K562 (cell line): Measurements from ENCODE around the gene PRKAR1B. TPM values are rescaled to one million over a fixed set of nuclear protein-coding genes. Genes with fewer than 3 reads are reported as not detected.
A peak's percentile ranks its signal among the peaks of the same experiment; 100 is the strongest.

ENCODE experiments used
- CC2D1A ChIP-seq: fragments of 450-650 bp; IDR thresholded peaks from 2 replicates; pipeline ENCODE4 v1.6.1; 2017; ENCODE audit warnings: mild to moderate bottlenecking
- CREM ChIP-seq: IDR thresholded peaks from 2 replicates; pipeline ENCODE4 v1.6.1; 2014; ENCODE audit warnings: antibody characterized with exemption, low read depth
- CSDE1 ChIP-seq, 2 experiments: fragments of 450-650 bp; IDR thresholded peaks; 2 replicates each; pipeline ENCODE4 v1.6.1; 2016; ENCODE audit warnings: mild to moderate bottlenecking in 1 of 2
- EGR1 ChIP-seq: fragments of 450-650 bp; conservative IDR thresholded peaks from 2 replicates; pipeline ENCODE4 v1.6.1; 2017; ENCODE audit warnings: mild to moderate bottlenecking
- ETV5 ChIP-seq: sonication (generic); formaldehyde crosslinking; IDR thresholded peaks from 2 replicates; pipeline ENCODE4 v1.4.0; 2020; ENCODE audit warnings: low read depth, mild to moderate bottlenecking, missing genetic modification reagents
- ETV6 ChIP-seq, 3 experiments: fragments of 150-350 bp in 1 of 3; sonication (generic) in 1 of 3; formaldehyde crosslinking in 1 of 3; IDR thresholded peaks; 2 replicates each; pipeline versions ENCODE4 v1.6.1 to v1.8.0; 2014 to 2022; ENCODE audit warnings: borderline replicate concordance in 2 of 3, low read depth in 2 of 3, antibody characterized with exemption in 1 of 3, low read length in 1 of 3, mild to moderate bottlenecking in 1 of 3, missing genetic modification reagents in 1 of 3
- FOXM1 ChIP-seq, 2 experiments: fragments of 450-650 bp in 1 of 2; sonication (generic) in 1 of 2; formaldehyde crosslinking in 1 of 2; IDR thresholded peaks; 2 replicates each; pipeline versions ENCODE4 v1.6.1 to v1.9.0; 2017 to 2022; ENCODE audit warnings: low read depth in 2 of 2, mild to moderate bottlenecking in 2 of 2, missing genetic modification reagents in 1 of 2, moderate library complexity in 1 of 2
- GATAD2A ChIP-seq: fragments of 450-650 bp; IDR thresholded peaks from 2 replicates; pipeline ENCODE4 v1.6.1; 2017
- HDAC1 ChIP-seq, 2 experiments: fragments of 450-650 bp; IDR thresholded peaks; 2 replicates each; pipeline ENCODE4 v1.6.1; 2016 to 2017; ENCODE audit warnings: inconsistent platforms in 1 of 2, mild to moderate bottlenecking in 1 of 2, moderate library complexity in 1 of 2
- JUND ChIP-seq, 2 experiments: IDR thresholded peaks; 2 replicates in 1 of 2; 3 replicates in 1 of 2; pipeline ENCODE4 v1.6.1; 2011; ENCODE audit warnings: borderline replicate concordance in 2 of 2, low read depth in 2 of 2, low read length in 2 of 2, improper control_type of control experiment in 1 of 2, missing biosample characterization in 1 of 2, missing genetic modification characterization in 1 of 2, missing genetic modification reagents in 1 of 2
- MAZ ChIP-seq, 2 experiments: fragments of 450-650 bp in 1 of 2; sonication (generic) in 1 of 2; formaldehyde crosslinking; IDR thresholded peaks in 1 of 2; conservative IDR thresholded peaks in 1 of 2; 2 replicates each; pipeline versions ENCODE4 v1.4.0 to v1.5.0; 2020; ENCODE audit warnings: mild to moderate bottlenecking in 1 of 2, missing genetic modification reagents in 1 of 2
- MTF1 ChIP-seq: fragments of 250-450 bp; sonication (Bioruptor Pico); IDR thresholded peaks from 2 replicates; pipeline ENCODE4 v1.9.0; 2021; ENCODE audit warnings: moderate library complexity, mild to moderate bottlenecking, inconsistent platforms, borderline replicate concordance
- NR4A1 ChIP-seq, 2 experiments: fragments of 250-450 bp in 1 of 2; fragments of 450-650 bp in 1 of 2; sonication (Bioruptor Pico) in 1 of 2; IDR thresholded peaks; 2 replicates each; pipeline versions ENCODE4 v1.4.0 to v1.6.1; 2016 to 2020; ENCODE audit warnings: mild to moderate bottlenecking in 2 of 2, missing compliant biosample characterization in 1 of 2, missing genetic modification characterization in 1 of 2, moderate library complexity in 1 of 2
- POLR2G ChIP-seq: fragments of 200-400 bp; formaldehyde crosslinking; IDR thresholded peaks from 2 replicates; pipeline ENCODE4 v1.6.1; 2017; ENCODE audit warnings: low read depth, mild to moderate bottlenecking, antibody characterized with exemption, low read length, moderate library complexity
- TFE3 ChIP-seq: fragments of 450-650 bp; formaldehyde crosslinking; IDR thresholded peaks from 2 replicates; pipeline ENCODE4 v1.4.0; 2020; ENCODE audit warnings: mild to moderate bottlenecking, mixed read lengths
- THAP12 ChIP-seq: fragments of 250-450 bp; sonication (Bioruptor Pico); IDR thresholded peaks from 2 replicates; pipeline ENCODE4 v1.9.0; 2021; ENCODE audit warnings: mild to moderate bottlenecking, inconsistent platforms
- ZBTB5 ChIP-seq: fragments of 450-650 bp; IDR thresholded peaks from 2 replicates; pipeline ENCODE4 v1.6.1; 2017; ENCODE audit warnings: antibody characterized with exemption
- ZNF3 ChIP-seq: fragments of 250-450 bp; sonication (Bioruptor Pico); IDR thresholded peaks from 2 replicates; pipeline ENCODE4 v1.5.0; 2021; ENCODE audit warnings: mild to moderate bottlenecking, moderate library complexity
- ZNF316 ChIP-seq: fragments of 450-650 bp; IDR thresholded peaks from 2 replicates; pipeline ENCODE4 v1.6.1; 2016
- ZSCAN29 ChIP-seq: fragments of 450-650 bp; IDR thresholded peaks from 2 replicates; pipeline ENCODE4 v1.6.1; 2017
- polyA plus RNA-seq, 8 experiments: library from polyadenylated mRNA; depleted of rRNA in 4 of 8; stranded (reverse) in 5 of 8; unstranded in 3 of 8; fragments of >200 nt; fragmentation: Nextera tagmentation in 2 of 8; fragmentation: Illumina TruSeq in 1 of 8; extraction: Ambion mirVana in 2 of 8; extraction: Trizol in 1 of 8; gene quantifications; 2 replicates each; pipeline versions ENCODE4 v1.2.1 to v1.2.3, GENCODE V29; 2011 to 2014; ENCODE audit warnings: inconsistent platforms in 1 of 8, missing spikeins in 1 of 8
- total RNA-seq, 7 experiments: library from RNA; depleted of rRNA in 6 of 7; stranded (reverse); fragments of >200 nt in 6 of 7; fragmentation: Illumina TruSeq in 2 of 7; extraction: Trizol in 2 of 7; gene quantifications; 2 replicates each; pipeline versions ENCODE4 v1.2.1 to v1.2.3, GENCODE V29; 2011 to 2021; ENCODE audit warnings: low replicate concordance in 1 of 7

The PRKAR1B gene
- total and polyA plus RNA-seq, 9 of the 15 experiments (the other 6 are each of a cell fraction or from before 2014, with no cell fraction given): 0.99 to 30.5 (median 12.7) TPM

GRCh38 chr7:726084-726853, 812 bp downstream of the PRKAR1B start, which contains the start of gene DNAAF5 (continued):
- TF ChIP-seq THAP12 (CRISPR knock-in tag) (peak; percentile 35; the same call in 1 of the 2 replicates), ETV5 (CRISPR knock-in tag) (peak; percentile 54; the same call in 1 of the 2 replicates), ETV6 (IDR thresholded peaks at IDR 0.05; ENCODE audit: borderline replicate concordance in 1 of 2, low read depth in 2 of 2, low read length in 1 of 2) (0 out of 4 replicates have a peak, but pooled peaks of 1 of the 2 experiments have one; percentile 25), ETV6 (CRISPR knock-in tag; IDR thresholded peaks at IDR 0.05; ENCODE audit: borderline replicate concordance) (no peak), FOXM1 (IDR thresholded peaks at IDR 0.05; ENCODE audit: low read depth) (no peak), FOXM1 (CRISPR knock-in tag; IDR thresholded peaks at IDR 0.05; ENCODE audit: low read depth) (no peak), MTF1 (no peak; the same call in 1 of the 2 replicates), MAZ (CRISPR knock-in tag; conservative IDR thresholded peaks at IDR 0.05 in 1 of 2, IDR thresholded peaks at IDR 0.05 in 1 of 2) (peak; percentile 95 to 97), HDAC1 (IDR thresholded peaks at IDR 0.05) (peak; percentile 77 to 99; a peak in 3 of 4 replicates), GATAD2A (no peak), ZNF3 (CRISPR knock-in tag) (no peak), CC2D1A (no peak), ZSCAN29 (no peak), EGR1 (peak; percentile 40), CSDE1 (IDR thresholded peaks at IDR 0.05) (peak in 1 of 2 experiments; percentile 36; a peak in 1 of 4 replicates), JUND (IDR thresholded peaks at IDR 0.05; ENCODE audit: borderline replicate concordance, low read depth, low read length) (0 out of 2 replicates have a peak, but pooled peaks have one; percentile 27), JUND (tag; IDR thresholded peaks at IDR 0.05; ENCODE audit: borderline replicate concordance, low read depth, low read length) (no peak; the same call in 2 of the 3 replicates), CREM (peak; percentile 80), NR4A1 (CRISPR knock-in tag; IDR thresholded peaks at IDR 0.05) (0 out of 2 replicates have a peak, but pooled peaks have one; percentile 60), NR4A1 (tag; IDR thresholded peaks at IDR 0.05) (no peak), ZNF316 (no peak), POLR2G (peak; percentile 86), TFE3 (no peak), ZBTB5 (no peak)
